H1 (cell line): ENCODE measurements around the gene TMPRSS13. TPM values are rescaled to one million over a fixed set of nuclear protein-coding genes. Genes with fewer than 3 reads are reported as not detected.

Experiments used
- ZNF274 ChIP-seq: IDR thresholded peaks from 2 replicates; pipeline ENCODE4 v1.7.0; 2012; ENCODE audit warnings: low read length, borderline replicate concordance; ENCODE audit errors: extremely low read depth
- polyA plus RNA-seq, 7 experiments: library from polyadenylated mRNA; depleted of rRNA in 3 of 7; stranded (reverse) in 5 of 7; unstranded in 2 of 7; fragments of >200 nt in 5 of 7; fragments of 200-250 nt in 2 of 7; gene quantifications; 1 replicate in 5 of 7; 2 replicates in 1 of 7; 4 replicates in 1 of 7; pipeline versions ENCODE4 v1.2.1 to v1.2.3, GENCODE V29; 2011 to 2013; ENCODE audit warnings: missing spikeins in 2 of 7, mixed read lengths in 2 of 7
- total RNA-seq: library from RNA; stranded (reverse); fragmentation: NEBNext Ultra II Directional; extraction: Animal tissue kit (Norgen Biotek cat#: 25700); gene quantifications from 2 replicates; pipeline ENCODE4 v1.2.1, GENCODE V29; 2021
- TF ChIP-seq, protein P1 (sequence below): IDR thresholded peaks from 2 replicates; pipeline ENCODE4 v1.6.1; 2011; ENCODE audit warnings: low read depth, mild to moderate bottlenecking, low read length; ENCODE audit not compliant: insufficient read depth

Gene TMPRSS13
- total and polyA plus RNA-seq, 2 of the 8 experiments (the other 6 are each of a cell fraction or from before 2014, with no cell fraction given): 0.61 to 0.79 TPM

DNA sequence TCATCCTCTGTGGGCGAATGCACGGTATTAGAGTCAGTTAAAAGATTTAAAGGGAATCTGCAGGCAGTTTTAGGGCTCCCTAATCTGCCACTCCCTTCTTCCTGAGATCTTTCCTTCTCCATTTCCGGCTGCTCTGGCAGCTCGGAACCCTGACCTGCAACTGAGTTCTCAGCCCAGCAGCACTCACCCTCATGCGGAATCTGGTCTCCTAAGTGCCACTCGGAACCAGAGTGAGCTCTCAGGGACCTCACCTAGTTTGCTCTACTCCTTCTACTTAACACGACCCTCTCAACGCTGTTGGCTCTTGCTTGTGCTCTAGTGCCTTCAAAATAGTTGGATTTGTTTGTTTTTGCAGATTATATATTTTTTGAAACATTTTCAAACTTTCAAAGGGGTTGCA is 37.7 kb upstream of the TMPRSS13 start (continued):
- TF ChIP-seq, protein P1, sequence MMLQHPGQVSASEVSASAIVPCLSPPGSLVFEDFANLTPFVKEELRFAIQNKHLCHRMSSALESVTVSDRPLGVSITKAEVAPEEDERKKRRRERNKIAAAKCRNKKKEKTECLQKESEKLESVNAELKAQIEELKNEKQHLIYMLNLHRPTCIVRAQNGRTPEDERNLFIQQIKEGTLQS: no peak
- no peak for TF ChIP-seq ZNF274
